ENCODE results near the gene MYL10.

The MYL10 gene

GRCh38 chr7:101599787-101600186 is 29.3 kb downstream of the MYL10 start:
- no peak for DNase-seq (ENCODE audit: extremely low spot score, insufficient read length, low read depth)
- FAIRE-seq: no peak

GRCh38 chr7:101598986-101599771 is 29.9 kb downstream of the MYL10 start:
- no peak for DNase-seq (ENCODE audit: extremely low spot score, insufficient read length, low read depth)
- FAIRE-seq: no peak

GRCh38 chr7:101598422-101598985 is 30.6 kb downstream of the MYL10 start:
- no peak for DNase-seq (ENCODE audit: extremely low spot score, insufficient read length, low read depth)
- no peak for FAIRE-seq

- DNase-seq (ENCODE audit: extremely low spot score, insufficient read length, low read depth) (no peak), FAIRE-seq (no peak)
Observed at GRCh38 chr7:101597941-101598340, 31.2 kb downstream of the MYL10 start.

GRCh38 chr7:101596898-101597297 is 32.2 kb downstream of the MYL10 start:
- no peak for FAIRE-seq

GRCh38 chr7:101595766-101596537 is 33.1 kb downstream of the MYL10 start:
- FAIRE-seq (no peak), DNase-seq (ENCODE audit: extremely low spot score, insufficient read length, low read depth) (no peak)

More at GRCh38 chr7:101596898-101597297, 32.2 kb downstream of the MYL10 start:
- no peak for DNase-seq (ENCODE audit: extremely low spot score, insufficient read length, low read depth)

- FAIRE-seq (no peak), DNase-seq (ENCODE audit: extremely low spot score, insufficient read length, low read depth) (no peak)
Observed at GRCh38 chr7:101595246-101595645, 33.9 kb downstream of the MYL10 start.

GRCh38 chr7:101594790-101595189 is 34.3 kb downstream of the MYL10 start:
- no peak for DNase-seq (ENCODE audit: extremely low spot score, insufficient read length, low read depth)
- FAIRE-seq: no peak

GRCh38 chr7:101593556-101593955 is 35.5 kb downstream of the MYL10 start:
- FAIRE-seq (no peak), DNase-seq (ENCODE audit: extremely low spot score, insufficient read length, low read depth) (no peak)

- DNase-seq (ENCODE audit: extremely low spot score, insufficient read length, low read depth) (no peak), FAIRE-seq (no peak)
Observed at GRCh38 chr7:101591504-101591903, 37.6 kb downstream of the MYL10 start.

- FAIRE-seq: no peak
- no peak for DNase-seq (ENCODE audit: extremely low spot score, insufficient read length, low read depth)
Observed at GRCh38 chr7:101590663-101591435, 38.2 kb downstream of the MYL10 start.

- FAIRE-seq (no peak), DNase-seq (ENCODE audit: extremely low spot score, insufficient read length, low read depth) (no peak)
Observed at GRCh38 chr7:101589976-101590662, 39.0 kb downstream of the MYL10 start.

- FAIRE-seq: no peak
Observed at GRCh38 chr7:101589052-101589451, 40.0 kb downstream of the MYL10 start.

GRCh38 chr7:101588131-101588935 is 40.8 kb downstream of the MYL10 start:
- no peak for DNase-seq (ENCODE audit: extremely low spot score, insufficient read length, low read depth)
- FAIRE-seq: no peak

More at GRCh38 chr7:101589052-101589451, 40.0 kb downstream of the MYL10 start:
- no peak for DNase-seq (ENCODE audit: extremely low spot score, insufficient read length, low read depth)

GRCh38 chr7:101586906-101587677 is 42.0 kb downstream of the MYL10 start:
- DNase-seq (ENCODE audit: extremely low spot score, insufficient read length, low read depth): no peak
- FAIRE-seq: no peak

- DNase-seq (ENCODE audit: extremely low spot score, insufficient read length, low read depth) (no peak), FAIRE-seq (no peak)
Observed at GRCh38 chr7:101586078-101586905, 42.8 kb downstream of the MYL10 start.

GRCh38 chr7:101582971-101583370 is 46.1 kb downstream of the MYL10 start:
- FAIRE-seq: no peak
- DNase-seq (ENCODE audit: extremely low spot score, insufficient read length, low read depth): no peak

Data from GM18507 (cell line).